ENCODE data around the gene CHD6. TPM values are rescaled to one million over a fixed set of nuclear protein-coding genes. Genes with fewer than 3 reads are reported as not detected.

Gene CHD6
- total and polyA plus RNA-seq, 8 donors: 27.7 to 68.6 (median 52.4) TPM

- peaks cover 0 to 4% of the 10 kb centered on the region in 2 donors for H3K9me3 ChIP-seq
- ATAC-seq (no peak), DNase-seq (no peak)
- intact Hi-C loops (cut with DNase I): no loop called here
- H3K4me1 ChIP-seq: no peaks in the 10 kb centered on the region
- H3K27ac ChIP-seq: no peak overlapping the region
- no peak overlapping the region for H3K4me3 ChIP-seq
- no peak for TF ChIP-seq CTCF (IDR thresholded peaks at IDR 0.05)
- H3K27me3 ChIP-seq: no peaks in the 10 kb centered on the region
- peaks cover 0 to 33% of the 10 kb centered on the region in 2 donors for H3K36me3 ChIP-seq
These were observed 151.0 kb downstream of the CHD6 start for GRCh38 chr20:41467220-41467619.

DNA sequence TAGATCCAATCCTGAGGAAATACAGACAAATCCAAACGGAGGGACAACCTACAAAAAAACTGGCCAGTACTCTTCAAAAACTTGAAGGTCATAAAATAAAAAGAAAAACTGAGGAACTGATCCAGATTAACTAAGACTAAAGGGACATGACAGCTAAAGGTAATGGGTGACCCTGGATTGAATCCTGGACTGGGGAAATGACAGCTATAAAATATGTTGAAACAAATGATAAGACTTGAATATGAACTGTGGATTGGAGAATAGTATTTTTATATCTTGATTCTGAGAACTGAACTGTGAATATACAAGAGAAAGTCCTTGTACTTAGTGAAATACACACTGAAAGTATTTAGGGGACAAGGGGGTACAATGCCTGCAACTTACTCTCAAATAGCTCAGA, 154.6 kb downstream of the CHD6 start:
- intact Hi-C loops (cut with DNase I): no loop called here
- peaks cover 0 to 4% of the 10 kb centered on the region in 2 donors for H3K9me3 ChIP-seq
- no peaks in the 10 kb centered on the region for H3K4me1 ChIP-seq
- H3K27ac ChIP-seq: no peak overlapping the region
- DNase-seq: no peak
- no peak for ATAC-seq
- H3K36me3 ChIP-seq: peaks cover 0 to 16% of the 10 kb centered on the region in 2 donors
- H3K4me3 ChIP-seq: no peak overlapping the region
- TF ChIP-seq CTCF (IDR thresholded peaks at IDR 0.05): no peak
- no peaks in the 10 kb centered on the region for H3K27me3 ChIP-seq

- intact Hi-C loops (cut with DNase I): no loop called here
- H3K27me3 ChIP-seq: no peaks in the 10 kb centered on the region
These were observed 155.6 kb downstream of the CHD6 start for GRCh38 chr20:41462372-41463161.

DNA sequence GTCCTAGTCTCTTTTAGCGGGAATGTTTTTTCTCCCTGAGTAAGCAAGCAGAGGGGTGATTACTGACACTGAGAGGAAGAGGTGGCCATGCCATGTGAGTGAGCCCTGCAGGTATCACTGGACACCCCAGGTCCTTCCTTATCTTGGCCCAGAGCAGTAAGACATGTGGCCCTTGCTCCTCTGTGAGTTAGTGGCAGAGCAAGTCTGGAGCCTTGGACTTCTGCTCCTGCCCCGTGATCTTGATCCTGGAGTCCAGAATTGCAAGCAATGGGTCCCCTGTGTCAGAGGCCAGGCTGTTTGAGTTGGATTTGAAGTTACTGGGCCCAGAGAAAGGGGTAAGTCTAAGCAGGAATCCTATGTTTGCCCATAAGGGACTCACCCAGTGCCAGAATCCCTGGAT, 159.4 kb downstream of the CHD6 start:
- Histone ChIP-seq H3K4me1 (no peaks in the 10 kb centered on the region), H3K27ac (no peak overlapping the region)
- ATAC-seq: no peak

More at GRCh38 chr20:41462372-41463161, 155.6 kb downstream of the CHD6 start:
- no peak overlapping the region for H3K27ac ChIP-seq
- ATAC-seq (no peak), DNase-seq (no peak)
- peaks cover 0 to 16% of the 10 kb centered on the region in 2 donors for H3K36me3 ChIP-seq
- H3K9me3 ChIP-seq: peaks cover 0 to 4% of the 10 kb centered on the region in 2 donors
- TF ChIP-seq CTCF (IDR thresholded peaks at IDR 0.05): no peak
- H3K4me3 ChIP-seq: no peak overlapping the region
- no peaks in the 10 kb centered on the region for H3K4me1 ChIP-seq

More for the DNA sequence above, 159.4 kb downstream of the CHD6 start:
- TF ChIP-seq CTCF (IDR thresholded peaks at IDR 0.05): no peak
- no peaks in the 10 kb centered on the region for H3K9me3 ChIP-seq
- intact Hi-C loops (cut with DNase I): no loop called here
- no peak overlapping the region for H3K4me3 ChIP-seq
- DNase-seq: no peak
- H3K27me3 ChIP-seq: no peaks in the 10 kb centered on the region
- peaks cover 0 to 30% of the 10 kb centered on the region in 2 donors for H3K36me3 ChIP-seq
